PC-9 (cell line): ENCODE results near the gene CISTR. TPM values are rescaled to one million over a fixed set of nuclear protein-coding genes. Genes with fewer than 3 reads are reported as not detected.
"Not testable (repeated sequence)": the region's sequence is repeated elsewhere in the genome, so short reads cannot be mapped to it uniquely, and the experiment has no call there.

ENCODE experiments used
- BruUV-seq: library from RNA; stranded (reverse); fragments of 400-500 nt; replicated peaks from 2 replicates; lab custom pipeline; 2021; lab: Mats Ljungman, UMichigan
- CTCF ChIA-PET: fragments of 300-600 bp; sonication (Branson Sonifier 250); formaldehyde crosslinking; loops from one replicate; lab custom pipeline; 2022; ENCODE audit warnings: antibody characterized with exemption; lab: Charles Lee
- POLR2A ChIA-PET: fragments of 300-600 bp; sonication (Branson Sonifier 250); formaldehyde crosslinking; loops from one replicate; lab custom pipeline; 2022; ENCODE audit warnings: antibody characterized with exemption; ENCODE audit not compliant: unreplicated experiment; lab: Charles Lee
- DNase-seq, 2 experiments: peaks; one replicate each; pipeline versions ENCODE4 v3.0.0 to v3.0.0-alpha.2; 2015 to 2022; ENCODE audit warnings: mixed read lengths in 1 of 2
- H2AFZ ChIP-seq: fragments of 200-600 bp; sonication (generic); 2 replicates; pipeline ENCODE4 v1.8.1; 2017; ENCODE audit warnings: antibody characterized with exemption
- H3F3A ChIP-seq: fragments of 200-600 bp; sonication (generic); 2 replicates; pipeline ENCODE4 v1.8.1; 2017; ENCODE audit warnings: antibody characterized with exemption, mild to moderate bottlenecking, low read depth; ENCODE audit not compliant: insufficient read depth
- H3K27ac ChIP-seq: fragments of 200-600 bp; sonication (generic); 2 replicates; pipeline ENCODE4 v1.6.1; 2016; ENCODE audit warnings: mixed run types
- H3K27me3 ChIP-seq: fragments of 200-600 bp; sonication (generic); 2 replicates; pipeline ENCODE4 v1.6.1; 2016; ENCODE audit warnings: low read depth, mixed run types; ENCODE audit not compliant: insufficient read depth
- H3K36me3 ChIP-seq: fragments of 200-600 bp; sonication (generic); 2 replicates; pipeline ENCODE4 v1.6.1; 2016; ENCODE audit warnings: low read depth, mixed run types
- H3K4me1 ChIP-seq: fragments of 200-600 bp; sonication (generic); replicated peaks from 2 replicates; pipeline ENCODE4 v1.6.1; 2016; ENCODE audit warnings: mixed run types; ENCODE audit not compliant: insufficient read depth
- H3K4me2 ChIP-seq: fragments of 200-600 bp; sonication (generic); 2 replicates; pipeline ENCODE4 v1.6.1; 2017; ENCODE audit warnings: mixed run types
- H3K4me3 ChIP-seq: fragments of 200-600 bp; sonication (generic); 2 replicates; pipeline ENCODE4 v1.6.1; 2016; ENCODE audit warnings: mixed run types
- H3K79me2 ChIP-seq: fragments of 200-600 bp; sonication (generic); 2 replicates; pipeline ENCODE4 v1.6.1; 2017; ENCODE audit warnings: low read depth, mixed run types
- H3K9me2 ChIP-seq: fragments of 200-600 bp; sonication (generic); 2 replicates; pipeline ENCODE4 v1.8.1; 2017; ENCODE audit warnings: mild to moderate bottlenecking; ENCODE audit not compliant: insufficient read depth
- H3K9me3 ChIP-seq: fragments of 200-600 bp; sonication (generic); 2 replicates; pipeline ENCODE4 v1.8.1; 2016; ENCODE audit warnings: low read depth; ENCODE audit not compliant: insufficient read depth
- H4K20me1 ChIP-seq: fragments of 200-600 bp; sonication (generic); 2 replicates; pipeline ENCODE4 v1.8.1; 2017; ENCODE audit not compliant: insufficient read depth
- CTCF ChIP-seq: fragments of 200-600 bp; sonication (generic); conservative IDR thresholded peaks from 2 replicates; pipeline ENCODE4 v1.6.1; 2017; ENCODE audit warnings: mixed run types, antibody characterized with exemption, mild to moderate bottlenecking, moderate library complexity
- EZH2 ChIP-seq: fragments of 200-600 bp; sonication (generic); IDR thresholded peaks from 2 replicates; pipeline ENCODE4 v1.8.0; 2017; ENCODE audit warnings: antibody characterized with exemption, low read depth
- intact Hi-C: fragments of 100-400 bp; cut with micrococcal nuclease; formaldehyde crosslinking; loops from one replicate; pipeline ENCODE4 v1.10.0; 2022; ENCODE audit not compliant: unreplicated experiment
- total RNA-seq: library from RNA; stranded (reverse); gene quantifications from 2 replicates; pipeline ENCODE4 v1.2.3, GENCODE V29; 2021

CISTR gene
- total RNA-seq, 1 experiment from 2014 or later: not detected

- intact Hi-C loops: loop anchor here (1.0 to 2.0 kb wide), 3 partner anchors 100 to 239 kb away; no protein-coding TSS in a partner anchor
- H3K79me2 ChIP-seq: no peaks in the 10 kb centered on the region
- ChIA-PET CTCF (no interaction called here), POLR2A (no interaction called here)
- no peak for DNase-seq
- no peaks in the 10 kb centered on the region for H3K36me3 ChIP-seq
- no peaks in the 10 kb centered on the region for H4K20me1 ChIP-seq
- H3K4me3 ChIP-seq: no peak overlapping the region
- H3K9me3 ChIP-seq: no peaks in the 10 kb centered on the region
- H3K4me2 ChIP-seq: no peak overlapping the region
- no peaks in the 10 kb centered on the region for H3K27me3 ChIP-seq
- peaks cover 23% of the 10 kb centered on the region; the same call in 1 of the 2 replicates for H3F3A ChIP-seq
- H3K4me1 ChIP-seq: peaks cover 36% of the 10 kb centered on the region
- no TSS peak for BruUV-seq
- H2AFZ ChIP-seq: no peak overlapping the region
- no peak overlapping the region for H3K27ac ChIP-seq
- H3K9me2 ChIP-seq: no peaks in the 10 kb centered on the region
- TF ChIP-seq CTCF: no peak
- no peak for TF ChIP-seq EZH2
These were observed 15.1 kb upstream of the CISTR start for GRCh38 chr12:53766881-53767280.

GRCh38 chr12:53765891-53766290, 14.1 kb upstream of the CISTR start:
- intact Hi-C loops: loop anchor here (2.0 kb wide), 1 partner anchor 187 kb away; no protein-coding TSS in a partner anchor
- no peak for TF ChIP-seq EZH2
- no peak for TF ChIP-seq CTCF
- H3K9me3 ChIP-seq: no peaks in the 10 kb centered on the region
- H3K9me2 ChIP-seq: no peaks in the 10 kb centered on the region
- BruUV-seq: no TSS peak
- no peaks in the 10 kb centered on the region for H3K27me3 ChIP-seq
- H3K79me2 ChIP-seq: no peaks in the 10 kb centered on the region
- no peaks in the 10 kb centered on the region for H4K20me1 ChIP-seq
- no peak overlapping the region for H2AFZ ChIP-seq
- no peak overlapping the region for H3K4me2 ChIP-seq
- CTCF ChIA-PET: interaction anchor here (0.7 to 1.0 kb wide), 2 partner anchors 9 to 230 kb away, joined by 3 read pairs; no protein-coding TSS in a partner anchor
- H3F3A ChIP-seq: peaks cover 18% of the 10 kb centered on the region; the same call in 1 of the 2 replicates
- no peak overlapping the region for H3K27ac ChIP-seq
- POLR2A ChIA-PET: no interaction called here
- no peak for DNase-seq
- peaks cover 32% of the 10 kb centered on the region for H3K4me1 ChIP-seq
- H3K4me3 ChIP-seq: no peak overlapping the region
- no peaks in the 10 kb centered on the region for H3K36me3 ChIP-seq

GRCh38 chr12:53764615-53765014, 12.8 kb upstream of the CISTR start:
- POLR2A ChIA-PET: interaction anchor here (0.7 kb wide), 1 partner anchor 19 kb away, joined by 7 read pairs; no protein-coding TSS in a partner anchor
- Histone ChIP-seq H3F3A (peaks cover 6% of the 10 kb centered on the region; the same call in 1 of the 2 replicates), H3K4me1 (peaks cover 19% of the 10 kb centered on the region), H3K79me2 (no peaks in the 10 kb centered on the region), H2AFZ (no peak overlapping the region), H3K27me3 (no peaks in the 10 kb centered on the region), H4K20me1 (no peaks in the 10 kb centered on the region), H3K36me3 (no peaks in the 10 kb centered on the region), H3K9me3 (no peaks in the 10 kb centered on the region), H3K4me2 (no peak overlapping the region), H3K4me3 (no peak overlapping the region), H3K9me2 (no peaks in the 10 kb centered on the region), H3K27ac (no peak overlapping the region)
- CTCF ChIA-PET: interaction anchor here (0.6 to 0.7 kb wide), 2 partner anchors 88 to 515 kb away, joined by 3 to 5 read pairs; no protein-coding TSS in a partner anchor
- DNase-seq: no peak
- TF ChIP-seq EZH2 (no peak), CTCF (no peak)
- no TSS peak for BruUV-seq
- intact Hi-C loops: no loop called here

GRCh38 chr12:53762793-53763192, 11.0 kb upstream of the CISTR start:
- H3K9me3 ChIP-seq, H3K9me2 ChIP-seq, CTCF ChIA-PET, intact Hi-C loops, POLR2A ChIA-PET, H3K36me3 ChIP-seq, DNase-seq, H4K20me1 ChIP-seq, H3K4me1 ChIP-seq, BruUV-seq, H3K4me3 ChIP-seq, H2AFZ ChIP-seq, H3K27ac ChIP-seq, H3F3A ChIP-seq, H3K79me2 ChIP-seq, H3K4me2 ChIP-seq, H3K27me3 ChIP-seq: not testable (repeated sequence)
